Endothelial cell of umbilical vein (primary cell): ENCODE results near the gene KLK2. TPM values are rescaled to one million over a fixed set of nuclear protein-coding genes. Genes with fewer than 3 reads are reported as not detected.

Source experiments
- BruUV-seq: library from RNA; stranded (reverse); fragments of 400-500 nt; replicated peaks from 2 replicates; lab custom pipeline; 2021; lab: Mats Ljungman, UMichigan
- CTCF ChIA-PET: fragments of 300-600, 350-600 bp; sonication (Branson Sonifier 250); formaldehyde crosslinking; loops from one replicate; lab custom pipeline; 2021; ENCODE audit warnings: antibody characterized with exemption, inconsistent platforms; lab: Charles Lee
- POLR2A ChIA-PET: fragments of 300-600, 350-600 bp; sonication (Branson Sonifier 250); formaldehyde crosslinking; loops from one replicate; lab custom pipeline; 2021; ENCODE audit warnings: antibody characterized with exemption, inconsistent platforms; lab: Charles Lee
- DNase-seq: peaks from one replicate; pipeline ENCODE4 v3.0.0-alpha.2; 2011; ENCODE audit warnings: low read depth, low spot score
- FAIRE-seq: peaks from 2 replicates; lab custom pipeline; 2011; peaks lifted over from hg19 to GRCh38; lab: Jason Lieb, UNC
- H2AFZ ChIP-seq: 2 replicates; pipeline ENCODE4 v1.6.0; 2012; ENCODE audit warnings: low read depth, low read length, control low read depth, inconsistent platforms
- H3K27ac ChIP-seq: 2 replicates; pipeline ENCODE4 v1.5.1; 2011; ENCODE audit warnings: low read depth, mild to moderate bottlenecking, control low read depth, low read length, moderate library complexity; ENCODE audit not compliant: insufficient read depth
- H3K27me3 ChIP-seq, 2 experiments: 2 replicates each; pipeline versions ENCODE4 v1.6.0 to v1.6.1; 2011; ENCODE audit warnings: low read length in 2 of 2, mixed read lengths in 1 of 2; ENCODE audit not compliant: control insufficient read depth in 2 of 2, insufficient read depth in 2 of 2
- H3K36me3 ChIP-seq, 2 experiments: 2 replicates in 1 of 2; 3 replicates in 1 of 2; pipeline ENCODE4 v1.5.1; 2011; ENCODE audit warnings: low read length in 2 of 2, mild to moderate bottlenecking in 1 of 2, moderate library complexity in 1 of 2; ENCODE audit not compliant: control insufficient read depth in 2 of 2, insufficient read depth in 2 of 2; ENCODE audit errors: extremely low read depth in 1 of 2
- H3K4me1 ChIP-seq: 3 replicates; pipeline ENCODE4 v1.5.1; 2011; ENCODE audit warnings: mild to moderate bottlenecking, low read length; ENCODE audit not compliant: control insufficient read depth, insufficient read depth; ENCODE audit errors: extremely low read depth
- H3K4me2 ChIP-seq: 2 replicates; pipeline ENCODE4 v1.6.1; 2011; ENCODE audit warnings: low read length, control low read depth, mixed read lengths; ENCODE audit not compliant: insufficient read depth
- H3K4me3 ChIP-seq, 3 experiments: fragments of 200-600 bp in 1 of 3; sonication (generic), shearing (Covaris generic) in 1 of 3; replicated peaks in 1 of 3; 2 replicates each; pipeline ENCODE4 v1.5.1; 2011 to 2016; ENCODE audit warnings: control low read depth in 3 of 3, low read length in 3 of 3, mild to moderate bottlenecking in 2 of 3, inconsistent platforms in 1 of 3, low read depth in 1 of 3, moderate library complexity in 1 of 3; ENCODE audit not compliant: insufficient read depth in 1 of 3
- H3K79me2 ChIP-seq: 2 replicates; pipeline ENCODE4 v1.6.0; 2012; ENCODE audit warnings: low read length, inconsistent platforms; ENCODE audit not compliant: control insufficient read depth, insufficient read depth
- H3K9ac ChIP-seq: replicated peaks from 2 replicates; pipeline ENCODE3; 2011; ENCODE audit warnings: low read length, control low read depth; ENCODE audit not compliant: insufficient read depth; ENCODE audit errors: extremely low read depth
- H3K9me1 ChIP-seq: replicated peaks from 3 replicates; pipeline ENCODE4 v1.6.0; 2011; ENCODE audit warnings: mild to moderate bottlenecking, low read length; ENCODE audit not compliant: control insufficient read depth, insufficient read depth; ENCODE audit errors: extremely low read depth
- H3K9me3 ChIP-seq: replicated peaks from 2 replicates; pipeline ENCODE4 v1.5.1; 2012; ENCODE audit warnings: low read length, inconsistent platforms; ENCODE audit not compliant: control insufficient read depth, insufficient read depth
- H4K20me1 ChIP-seq: replicated peaks from 2 replicates; pipeline ENCODE3; 2011; ENCODE audit warnings: mild to moderate bottlenecking, low read length; ENCODE audit not compliant: control insufficient read depth, insufficient read depth; ENCODE audit errors: extremely low read depth
- EZH2 ChIP-seq: IDR thresholded peaks from 2 replicates; pipeline ENCODE4 v1.6.1; 2012; ENCODE audit warnings: borderline replicate concordance, low read depth, mild to moderate bottlenecking, moderate library complexity, low read length, inconsistent platforms; ENCODE audit not compliant: severe bottlenecking
- FOS ChIP-seq: IDR thresholded peaks from 2 replicates; pipeline ENCODE4 v1.6.1; 2011; ENCODE audit warnings: mild to moderate bottlenecking, low read length, moderate library complexity, borderline replicate concordance; ENCODE audit not compliant: insufficient read depth
- GATA2 ChIP-seq: IDR thresholded peaks from 2 replicates; pipeline ENCODE4 v1.7.0; 2011; ENCODE audit warnings: low read depth, mild to moderate bottlenecking, moderate library complexity, mixed read lengths, low read length; ENCODE audit not compliant: insufficient read length, insufficient read depth
- JUN ChIP-seq: IDR thresholded peaks from 2 replicates; pipeline ENCODE4 v1.6.1; 2011; ENCODE audit warnings: borderline replicate concordance, low read depth; ENCODE audit not compliant: insufficient read length, insufficient read depth
- MYC ChIP-seq: IDR thresholded peaks from one replicate; pipeline ENCODE4 v1.6.1; 2011; ENCODE audit warnings: mild to moderate bottlenecking, low read depth, low read length
- POLR2A ChIP-seq: IDR thresholded peaks from 2 replicates; pipeline ENCODE4 v1.6.1; 2012; ENCODE audit warnings: low read depth, mild to moderate bottlenecking, control low read depth, low read length
- POLR2AphosphoS5 ChIP-seq: IDR thresholded peaks from 2 replicates; pipeline ENCODE4 v1.6.1; 2012; ENCODE audit warnings: low read depth, mild to moderate bottlenecking, control low read depth, low read length, moderate library complexity; ENCODE audit not compliant: insufficient read depth
- dilution Hi-C: fragments of 300-500 bp; cut with MboI; formaldehyde crosslinking; loops from one replicate; pipeline ENCODE4 v1.15.0; 2019; ENCODE audit warnings: low sequenced_read_pairs; ENCODE audit not compliant: extremely low pct_ligation_motif_present
- intact Hi-C: fragments of 100-400 bp; cut with micrococcal nuclease; formaldehyde crosslinking; loops from one replicate; pipeline ENCODE4 v1.10.0; 2022
- polyA plus RNA-seq, 4 experiments: library from polyadenylated mRNA; depleted of rRNA in 3 of 4; stranded (reverse) in 3 of 4; unstranded in 1 of 4; fragments of >200 nt; gene quantifications; 2 replicates each; pipeline versions ENCODE4 v1.2.1 to v1.2.3, GENCODE V29; 2011 to 2012; ENCODE audit warnings: missing spikeins in 1 of 4
- total RNA-seq: library from RNA; stranded (reverse); gene quantifications from 2 replicates; pipeline ENCODE4 v1.2.3, GENCODE V29; 2021
- TF ChIP-seq, protein P1 (sequence below), 2 donors: IDR thresholded peaks; 1 replicate in 1 of 2; 2 replicates in 1 of 2; pipeline ENCODE4 v1.5.1; 2011; ENCODE audit warnings: low read length in 2 of 2, mild to moderate bottlenecking in 2 of 2, moderate library complexity in 2 of 2, control low read depth in 1 of 2, inconsistent platforms in 1 of 2, low read depth in 1 of 2; ENCODE audit not compliant: insufficient read depth in 1 of 2; ENCODE audit errors: extremely low read depth in 1 of 2
- TF ChIP-seq, protein P2 (sequence below): IDR thresholded peaks from 2 replicates; pipeline ENCODE4 v1.6.1; 2011; ENCODE audit not compliant: insufficient read depth, insufficient read length

Gene KLK2
- total and polyA plus RNA-seq, 2 donors (not counting 3 experiments of a cell fraction or from before 2014, with no cell fraction given): not detected

DNA sequence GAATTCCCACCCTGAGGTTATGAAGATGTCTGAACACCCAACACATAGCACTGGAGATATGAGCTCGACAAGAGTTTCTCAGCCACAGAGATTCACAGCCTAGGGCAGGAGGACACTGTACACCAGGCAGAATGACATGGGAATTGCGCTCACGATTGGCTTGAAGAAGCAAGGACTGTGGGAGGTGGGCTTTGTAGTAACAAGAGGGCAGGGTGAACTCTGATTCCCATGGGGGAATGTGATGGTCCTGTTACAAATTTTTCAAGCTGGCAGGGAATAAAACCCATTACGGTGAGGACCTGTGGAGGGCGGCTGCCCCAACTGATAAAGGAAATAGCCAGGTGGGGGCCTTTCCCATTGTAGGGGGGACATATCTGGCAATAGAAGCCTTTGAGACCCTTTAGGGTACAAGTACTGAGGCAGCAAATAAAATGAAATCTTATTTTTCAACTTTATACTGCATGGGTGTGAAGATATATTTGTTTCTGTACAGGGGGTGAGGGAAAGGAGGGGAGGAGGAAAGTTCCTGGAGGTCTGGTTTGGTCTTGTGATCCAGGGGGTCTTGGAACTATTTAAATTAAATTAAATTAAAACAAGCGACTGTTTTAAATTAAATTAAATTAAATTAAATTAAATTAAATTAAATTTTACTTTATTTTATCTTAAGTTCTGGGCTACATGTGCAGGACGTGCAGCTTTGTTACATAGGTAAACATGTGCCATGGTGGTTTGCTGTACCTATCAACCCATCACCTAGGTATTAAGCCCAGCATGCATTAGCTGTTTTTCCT is 11.5 kb upstream of the KLK2 start:
- ChIA-PET CTCF (no interaction called here), POLR2A (no interaction called here)
- Histone ChIP-seq H3K4me1 (no peaks in the 10 kb centered on the region), H3K4me3 (no peak overlapping the region), H3K27me3 (no peaks in the 10 kb centered on the region), H3K27ac (no peak overlapping the region), H3K9ac (no peak overlapping the region), H3K9me1 (no peaks in the 10 kb centered on the region), H2AFZ (no peak overlapping the region), H3K79me2 (no peaks in the 10 kb centered on the region), H3K9me3 (no peaks in the 10 kb centered on the region), H3K36me3 (no peaks in the 10 kb centered on the region), H3K4me2 (no peak overlapping the region), H4K20me1 (no peaks in the 10 kb centered on the region)
- no peak for DNase-seq
- BruUV-seq: no TSS peak
- no peak for FAIRE-seq
- dilution Hi-C loops: no loop called here
- TF ChIP-seq, protein P1, sequence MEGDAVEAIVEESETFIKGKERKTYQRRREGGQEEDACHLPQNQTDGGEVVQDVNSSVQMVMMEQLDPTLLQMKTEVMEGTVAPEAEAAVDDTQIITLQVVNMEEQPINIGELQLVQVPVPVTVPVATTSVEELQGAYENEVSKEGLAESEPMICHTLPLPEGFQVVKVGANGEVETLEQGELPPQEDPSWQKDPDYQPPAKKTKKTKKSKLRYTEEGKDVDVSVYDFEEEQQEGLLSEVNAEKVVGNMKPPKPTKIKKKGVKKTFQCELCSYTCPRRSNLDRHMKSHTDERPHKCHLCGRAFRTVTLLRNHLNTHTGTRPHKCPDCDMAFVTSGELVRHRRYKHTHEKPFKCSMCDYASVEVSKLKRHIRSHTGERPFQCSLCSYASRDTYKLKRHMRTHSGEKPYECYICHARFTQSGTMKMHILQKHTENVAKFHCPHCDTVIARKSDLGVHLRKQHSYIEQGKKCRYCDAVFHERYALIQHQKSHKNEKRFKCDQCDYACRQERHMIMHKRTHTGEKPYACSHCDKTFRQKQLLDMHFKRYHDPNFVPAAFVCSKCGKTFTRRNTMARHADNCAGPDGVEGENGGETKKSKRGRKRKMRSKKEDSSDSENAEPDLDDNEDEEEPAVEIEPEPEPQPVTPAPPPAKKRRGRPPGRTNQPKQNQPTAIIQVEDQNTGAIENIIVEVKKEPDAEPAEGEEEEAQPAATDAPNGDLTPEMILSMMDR (IDR thresholded peaks at IDR 0.05; ENCODE audit: extremely low read depth in 1 of 2, insufficient read depth in 1 of 2, low read depth in 1 of 2, low read length in 2 of 2): no peak
- TF ChIP-seq POLR2A (no peak), EZH2 (no peak), FOS (no peak), GATA2 (no peak), POLR2AphosphoS5 (no peak), MYC (no peak), JUN (no peak)
- TF ChIP-seq, protein P2, sequence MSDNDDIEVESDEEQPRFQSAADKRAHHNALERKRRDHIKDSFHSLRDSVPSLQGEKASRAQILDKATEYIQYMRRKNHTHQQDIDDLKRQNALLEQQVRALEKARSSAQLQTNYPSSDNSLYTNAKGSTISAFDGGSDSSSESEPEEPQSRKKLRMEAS: no peak
- intact Hi-C loops: no loop called here
